Testis (tissue), 2 donors: ENCODE results near the gene SLC35C1.

Experiments used
- CTCF ChIP-seq, 3 experiments: fragments of 450-650 bp in 2 of 3; fragments of 200-600 bp in 1 of 3; sonication (generic) in 1 of 3; IDR thresholded peaks; one replicate each; pipeline ENCODE4 v1.5.1; 2016 to 2019; ENCODE audit warnings: antibody characterized with exemption in 3 of 3, mild to moderate bottlenecking in 2 of 3, moderate library complexity in 1 of 3
- POLR2A ChIP-seq: fragments of 450-650 bp; IDR thresholded peaks from one replicate; pipeline ENCODE4 v1.6.1; 2017; ENCODE audit warnings: antibody characterized with exemption, mild to moderate bottlenecking, moderate library complexity

GRCh38 chr11:45859661-45860140 is 54.8 kb downstream of the SLC35C1 start:
- no peak for TF ChIP-seq CTCF (IDR thresholded peaks at IDR 0.05)
- no peak for TF ChIP-seq POLR2A
